Measurements from ENCODE around the gene ARX. TPM values are rescaled to one million over a fixed set of nuclear protein-coding genes. Genes with fewer than 3 reads are reported as not detected.

ARX gene
- total RNA-seq, 1 experiment from 2014 or later: not detected

DNA sequence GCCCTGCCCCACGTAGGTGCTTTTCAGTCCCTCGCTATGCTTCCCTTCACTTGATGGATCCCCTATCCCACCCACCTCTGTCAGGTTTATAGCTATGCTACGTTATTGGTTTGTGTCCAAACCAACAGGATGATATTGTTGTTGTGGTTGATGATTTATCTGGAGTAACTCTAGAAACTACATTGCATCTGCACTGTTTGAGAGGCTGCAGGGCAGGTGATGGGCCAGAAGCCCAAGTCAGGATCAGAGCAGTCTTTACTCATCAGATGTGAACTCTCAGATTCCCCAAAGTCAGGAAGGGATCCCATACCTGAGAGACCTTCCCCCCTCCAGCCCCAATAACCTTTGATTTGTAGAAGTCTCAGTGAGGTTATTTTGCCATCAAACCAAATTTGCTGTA is 34.7 kb downstream of the ARX start:
- Histone ChIP-seq H3K27ac (ENCODE audit: low read length) (no peak overlapping the region), H3K4me1 (ENCODE audit: low read length) (no peaks in the 10 kb centered on the region)

DNA sequence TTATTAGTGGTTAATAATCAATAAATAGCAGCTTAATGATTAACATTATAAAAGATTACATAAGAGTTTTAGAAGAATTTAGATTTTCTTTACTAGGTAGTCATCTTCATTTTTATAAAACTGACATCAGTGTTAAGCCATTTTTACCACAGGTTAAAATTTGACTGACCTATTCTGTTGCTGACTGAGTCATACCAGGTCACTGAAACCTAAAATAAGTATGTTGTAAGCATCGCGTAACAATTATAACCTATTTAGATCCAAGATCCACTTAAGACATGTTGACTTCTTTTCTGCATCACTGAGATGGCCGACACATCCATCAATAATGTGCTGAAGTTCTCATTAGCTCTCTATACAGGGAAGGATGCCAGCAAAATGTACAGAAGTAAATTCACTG is 36.7 kb downstream of the ARX start:
- H3K4me1 ChIP-seq (ENCODE audit: low read length): no peaks in the 10 kb centered on the region
- no peaks in the 10 kb centered on the region for H3K79me2 ChIP-seq (ENCODE audit: low read length)
- H3K9ac ChIP-seq (ENCODE audit: low read length): no peak overlapping the region
- H4K20me1 ChIP-seq (ENCODE audit: insufficient read depth, low read depth, low read length): no peaks in the 10 kb centered on the region
- no peak overlapping the region for H2AFZ ChIP-seq (ENCODE audit: low read length)
- no peak overlapping the region for H3K27ac ChIP-seq (ENCODE audit: low read length)
- no peaks in the 10 kb centered on the region for H3K9me2 ChIP-seq (replicated peaks; ENCODE audit: insufficient read depth, low read length)
- DNase-seq: no peak
- no peaks in the 10 kb centered on the region for H3K36me3 ChIP-seq (ENCODE audit: insufficient read depth, low read length)
- H3K27me3 ChIP-seq (ENCODE audit: low read length): no peaks in the 10 kb centered on the region
- no peaks in the 10 kb centered on the region for H3K9me3 ChIP-seq (ENCODE audit: low read length)
- H3K4me3 ChIP-seq (ENCODE audit: low read length): no peak overlapping the region
- no peak overlapping the region for H3K4me2 ChIP-seq (ENCODE audit: low read depth, low read length, poor library complexity, severe bottlenecking)

More for the DNA sequence above, 34.7 kb downstream of the ARX start:
- Histone ChIP-seq H3K4me3 (ENCODE audit: low read length) (no peak overlapping the region), H3K9me2 (replicated peaks; ENCODE audit: insufficient read depth, low read length) (no peaks in the 10 kb centered on the region), H4K20me1 (ENCODE audit: insufficient read depth, low read depth, low read length) (no peaks in the 10 kb centered on the region), H3K9ac (ENCODE audit: low read length) (no peak overlapping the region), H3K4me2 (ENCODE audit: low read depth, low read length, poor library complexity, severe bottlenecking) (no peak overlapping the region), H3K9me3 (ENCODE audit: low read length) (no peaks in the 10 kb centered on the region), H3K36me3 (ENCODE audit: insufficient read depth, low read length) (no peaks in the 10 kb centered on the region), H3K79me2 (ENCODE audit: low read length) (no peaks in the 10 kb centered on the region), H2AFZ (ENCODE audit: low read length) (no peak overlapping the region), H3K27me3 (ENCODE audit: low read length) (no peaks in the 10 kb centered on the region)
- no peak for DNase-seq

DNA sequence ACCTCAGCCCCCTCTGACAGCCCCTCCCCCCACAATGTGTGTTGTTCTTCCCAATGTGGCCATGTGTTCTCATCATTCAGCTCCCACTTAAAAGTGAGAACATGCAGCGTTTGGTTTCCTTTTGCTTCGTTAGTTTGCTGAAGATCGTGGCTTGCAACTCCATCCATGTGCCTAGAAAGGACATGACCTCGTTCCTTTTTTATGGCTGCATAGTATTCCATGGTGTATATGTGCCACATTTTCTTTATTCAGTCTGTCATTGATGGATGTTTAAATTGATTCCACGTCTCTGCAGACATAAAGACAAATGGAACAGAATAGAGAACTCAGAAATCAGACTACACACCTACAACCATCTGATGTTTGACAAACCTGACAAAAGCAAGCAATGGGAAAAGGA is 46.0 kb downstream of the ARX start:
- no peak for DNase-seq
- Histone ChIP-seq H3K36me3 (ENCODE audit: insufficient read depth, low read length) (no peaks in the 10 kb centered on the region), H3K27me3 (ENCODE audit: low read length) (no peaks in the 10 kb centered on the region), H3K9me2 (replicated peaks; ENCODE audit: insufficient read depth, low read length) (no peaks in the 10 kb centered on the region), H2AFZ (ENCODE audit: low read length) (no peak overlapping the region), H3K27ac (ENCODE audit: low read length) (no peak overlapping the region), H3K4me1 (ENCODE audit: low read length) (no peaks in the 10 kb centered on the region), H3K4me3 (ENCODE audit: low read length) (no peak overlapping the region), H3K79me2 (ENCODE audit: low read length) (no peaks in the 10 kb centered on the region), H3K9ac (ENCODE audit: low read length) (no peak overlapping the region), H3K4me2 (ENCODE audit: low read depth, low read length, poor library complexity, severe bottlenecking) (no peak overlapping the region), H4K20me1 (ENCODE audit: insufficient read depth, low read depth, low read length) (no peaks in the 10 kb centered on the region), H3K9me3 (ENCODE audit: low read length) (no peaks in the 10 kb centered on the region)

DNA sequence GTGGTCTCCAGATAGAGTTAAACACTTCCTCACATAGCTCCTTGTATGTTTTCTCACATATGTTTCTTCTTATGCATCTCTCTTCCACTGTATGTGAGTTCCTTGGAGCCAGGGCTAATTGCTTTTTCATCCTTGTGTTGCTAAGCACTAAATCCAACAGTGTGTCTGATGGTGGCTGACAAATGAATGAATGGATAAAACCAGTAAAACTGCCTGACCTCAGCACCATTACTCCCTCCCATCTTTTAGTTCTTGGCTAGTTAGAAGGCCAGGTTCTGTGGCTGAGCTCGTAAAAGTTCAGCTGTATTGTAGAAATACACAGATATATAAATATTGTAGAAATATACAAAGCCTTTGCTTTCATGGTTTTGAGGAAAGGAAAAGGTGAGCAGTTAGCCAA is 50.4 kb downstream of the ARX start:
- H3K9ac ChIP-seq (ENCODE audit: low read length): no peak overlapping the region
- H3K79me2 ChIP-seq (ENCODE audit: low read length): no peaks in the 10 kb centered on the region
- no peak overlapping the region for H3K27ac ChIP-seq (ENCODE audit: low read length)
- peaks cover 24% of the 10 kb centered on the region for H3K4me1 ChIP-seq (ENCODE audit: low read length)
- H2AFZ ChIP-seq (ENCODE audit: low read length): no peak overlapping the region
- H3K9me2 ChIP-seq (replicated peaks; ENCODE audit: insufficient read depth, low read length): no peaks in the 10 kb centered on the region
- no peaks in the 10 kb centered on the region for H3K9me3 ChIP-seq (ENCODE audit: low read length)
- no peaks in the 10 kb centered on the region for H3K27me3 ChIP-seq (ENCODE audit: low read length)
- no peak overlapping the region for H3K4me3 ChIP-seq (ENCODE audit: low read length)
- DNase-seq: no peak
- H4K20me1 ChIP-seq (ENCODE audit: insufficient read depth, low read depth, low read length): no peaks in the 10 kb centered on the region
- H3K36me3 ChIP-seq (ENCODE audit: insufficient read depth, low read length): no peaks in the 10 kb centered on the region
- no peak overlapping the region for H3K4me2 ChIP-seq (ENCODE audit: low read depth, low read length, poor library complexity, severe bottlenecking)

DNA sequence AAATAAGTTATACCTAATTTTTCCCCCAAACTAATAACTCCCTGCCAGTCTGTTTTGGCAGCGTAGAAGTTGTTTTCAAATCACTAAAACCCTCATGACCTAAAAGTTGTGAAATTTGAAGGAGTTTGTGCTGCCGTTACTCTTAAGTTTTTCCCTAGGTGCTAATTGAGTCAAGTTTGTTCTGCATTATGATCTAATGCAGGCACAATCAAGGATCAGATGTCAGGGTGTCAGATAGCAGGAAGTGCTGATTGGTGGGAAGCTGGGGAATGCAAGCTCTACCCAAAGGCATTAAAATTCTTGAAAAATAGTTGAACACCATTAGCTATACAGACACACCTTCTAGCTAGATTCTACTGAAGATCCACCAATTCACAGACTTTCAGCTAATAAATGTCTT is 51.9 kb downstream of the ARX start:
- no peak for DNase-seq
- no peaks in the 10 kb centered on the region for H3K36me3 ChIP-seq (ENCODE audit: insufficient read depth, low read length)
- H4K20me1 ChIP-seq (ENCODE audit: insufficient read depth, low read depth, low read length): no peaks in the 10 kb centered on the region
- no peaks in the 10 kb centered on the region for H3K9me2 ChIP-seq (replicated peaks; ENCODE audit: insufficient read depth, low read length)
- H3K4me3 ChIP-seq (ENCODE audit: low read length): no peak overlapping the region
- no peak overlapping the region for H3K27ac ChIP-seq (ENCODE audit: low read length)
- no peaks in the 10 kb centered on the region for H3K79me2 ChIP-seq (ENCODE audit: low read length)
- no peak overlapping the region for H3K9ac ChIP-seq (ENCODE audit: low read length)
- no peaks in the 10 kb centered on the region for H3K9me3 ChIP-seq (ENCODE audit: low read length)
- no peaks in the 10 kb centered on the region for H3K27me3 ChIP-seq (ENCODE audit: low read length)
- peaks cover 24% of the 10 kb centered on the region for H3K4me1 ChIP-seq (ENCODE audit: low read length)
- no peak overlapping the region for H3K4me2 ChIP-seq (ENCODE audit: low read depth, low read length, poor library complexity, severe bottlenecking)
- H2AFZ ChIP-seq (ENCODE audit: low read length): no peak overlapping the region

DNA sequence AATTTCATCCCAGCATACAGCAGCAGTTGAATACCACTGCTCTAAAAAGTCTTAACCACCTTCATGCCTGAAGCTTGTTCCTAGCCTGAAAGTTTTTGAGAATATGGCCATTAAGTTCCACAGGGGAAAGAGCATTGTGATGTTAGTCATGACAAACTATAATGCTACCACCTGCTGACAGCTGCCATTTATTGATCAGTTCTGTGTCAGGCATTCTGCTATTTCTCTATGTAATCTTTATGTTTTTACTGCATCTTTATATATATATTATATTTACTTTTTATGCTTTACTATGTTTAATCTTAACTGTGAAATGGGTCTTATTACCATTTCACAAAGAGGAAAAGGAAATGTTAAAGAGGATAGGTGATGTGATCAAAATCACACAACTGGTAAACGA is 54.0 kb downstream of the ARX start:
- Histone ChIP-seq H2AFZ (ENCODE audit: low read length) (no peak overlapping the region), H3K27ac (ENCODE audit: low read length) (no peak overlapping the region), H4K20me1 (ENCODE audit: insufficient read depth, low read depth, low read length) (no peaks in the 10 kb centered on the region), H3K79me2 (ENCODE audit: low read length) (no peaks in the 10 kb centered on the region), H3K4me2 (ENCODE audit: low read depth, low read length, poor library complexity, severe bottlenecking) (no peak overlapping the region), H3K36me3 (ENCODE audit: insufficient read depth, low read length) (no peaks in the 10 kb centered on the region), H3K4me3 (ENCODE audit: low read length) (no peak overlapping the region), H3K4me1 (ENCODE audit: low read length) (peaks cover 24% of the 10 kb centered on the region), H3K9me3 (ENCODE audit: low read length) (no peaks in the 10 kb centered on the region), H3K9ac (ENCODE audit: low read length) (no peak overlapping the region), H3K9me2 (replicated peaks; ENCODE audit: insufficient read depth, low read length) (no peaks in the 10 kb centered on the region), H3K27me3 (ENCODE audit: low read length) (no peaks in the 10 kb centered on the region)
- DNase-seq: no peak

DNA sequence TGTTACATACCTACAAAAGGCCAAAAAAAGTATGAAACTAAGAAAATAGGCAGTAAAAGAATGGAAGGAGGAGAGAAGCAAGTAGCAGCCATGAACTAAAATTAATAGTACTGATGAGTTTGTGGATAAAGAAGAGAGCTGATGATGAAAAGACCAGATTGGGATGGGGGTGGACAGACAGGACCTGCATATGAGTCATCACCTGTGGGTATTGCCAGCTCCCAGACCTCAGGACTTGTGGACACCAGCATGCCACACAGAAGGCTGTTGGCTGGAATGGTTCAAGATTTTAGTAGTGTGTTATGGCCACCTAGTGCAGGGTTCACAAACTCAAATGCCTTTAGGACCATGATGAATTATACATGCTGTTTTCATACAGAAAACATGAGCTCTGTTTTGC is 58.9 kb downstream of the ARX start:
- Histone ChIP-seq H3K9me2 (replicated peaks; ENCODE audit: insufficient read depth, low read length) (no peaks in the 10 kb centered on the region), H3K4me2 (ENCODE audit: low read depth, low read length, poor library complexity, severe bottlenecking) (no peak overlapping the region), H3K79me2 (ENCODE audit: low read length) (0 out of 2 replicates have a peak, but pooled peaks cover 4% of the 10 kb centered on the region), H3K4me3 (ENCODE audit: low read length) (no peak overlapping the region), H3K36me3 (ENCODE audit: insufficient read depth, low read length) (no peaks in the 10 kb centered on the region), H4K20me1 (ENCODE audit: insufficient read depth, low read depth, low read length) (no peaks in the 10 kb centered on the region), H3K9me3 (ENCODE audit: low read length) (no peaks in the 10 kb centered on the region), H3K27ac (ENCODE audit: low read length) (no peak overlapping the region), H3K9ac (ENCODE audit: low read length) (no peak overlapping the region), H2AFZ (ENCODE audit: low read length) (no peak overlapping the region), H3K4me1 (ENCODE audit: low read length) (peaks cover 12% of the 10 kb centered on the region), H3K27me3 (ENCODE audit: low read length) (no peaks in the 10 kb centered on the region)
- DNase-seq: no peak

DNA sequence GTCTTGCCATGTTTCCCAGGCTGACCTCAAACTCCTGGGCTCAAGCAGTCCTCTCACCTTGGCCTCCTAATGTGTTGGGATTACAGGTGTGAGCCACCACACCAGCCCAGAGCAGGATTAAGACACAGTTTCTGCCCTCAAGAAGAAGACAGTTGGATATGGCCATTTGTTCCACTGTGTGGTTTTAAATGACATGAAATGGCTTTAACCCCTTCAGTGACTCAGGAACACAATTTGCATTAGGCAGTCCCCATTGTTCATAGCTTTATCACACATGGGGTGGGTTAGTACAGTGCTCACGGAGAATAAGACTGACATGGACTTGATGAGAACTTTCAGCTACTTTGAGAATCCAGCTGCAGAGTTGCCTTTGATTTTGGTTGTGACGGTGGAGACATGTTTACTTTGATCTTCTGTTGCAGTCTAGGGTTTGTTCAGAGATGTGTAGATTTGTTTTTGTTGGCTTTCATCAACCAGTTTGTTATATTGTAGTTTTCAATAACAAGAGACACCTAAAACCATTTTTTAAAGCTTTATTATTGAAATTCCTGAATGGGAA is 60.3 kb downstream of the ARX start:
- Histone ChIP-seq H3K4me2 (ENCODE audit: low read depth, low read length, poor library complexity, severe bottlenecking) (no peak overlapping the region), H3K9me3 (ENCODE audit: low read length) (no peaks in the 10 kb centered on the region), H3K79me2 (ENCODE audit: low read length) (0 out of 2 replicates have a peak, but pooled peaks cover 4% of the 10 kb centered on the region), H3K27ac (ENCODE audit: low read length) (no peak overlapping the region), H4K20me1 (ENCODE audit: insufficient read depth, low read depth, low read length) (no peaks in the 10 kb centered on the region), H3K36me3 (ENCODE audit: insufficient read depth, low read length) (no peaks in the 10 kb centered on the region), H3K27me3 (ENCODE audit: low read length) (no peaks in the 10 kb centered on the region), H3K9me2 (replicated peaks; ENCODE audit: insufficient read depth, low read length) (no peaks in the 10 kb centered on the region), H3K4me1 (ENCODE audit: low read length) (no peaks in the 10 kb centered on the region), H2AFZ (ENCODE audit: low read length) (no peak overlapping the region), H3K9ac (ENCODE audit: low read length) (no peak overlapping the region), H3K4me3 (ENCODE audit: low read length) (no peak overlapping the region)
- no peak for DNase-seq

DNA sequence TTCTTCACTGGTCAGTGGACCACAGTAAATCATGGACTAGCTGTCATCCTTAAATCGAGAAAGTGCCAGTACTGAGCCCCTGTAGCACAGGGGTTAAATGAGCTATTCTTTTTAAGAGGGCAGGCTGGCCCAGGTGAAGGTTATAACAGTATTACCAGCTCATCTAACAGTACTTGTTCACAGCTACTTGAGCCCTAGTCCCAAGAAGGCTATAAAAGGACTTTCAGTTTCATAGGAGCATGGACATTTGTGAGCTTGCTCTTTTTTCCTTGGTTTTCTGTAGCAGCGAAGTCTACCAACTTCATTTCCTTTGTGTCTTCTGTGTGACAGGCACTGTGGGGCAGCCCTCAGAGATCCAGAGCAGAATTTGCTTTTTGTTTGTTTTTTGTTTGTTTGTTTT is 61.0 kb downstream of the ARX start:
- H3K9me3 ChIP-seq (ENCODE audit: low read length): no peaks in the 10 kb centered on the region
- no peak overlapping the region for H3K27ac ChIP-seq (ENCODE audit: low read length)
- H3K9ac ChIP-seq (ENCODE audit: low read length): no peak overlapping the region

More for the DNA sequence above, 61.0 kb downstream of the ARX start:
- no peaks in the 10 kb centered on the region for H3K9me2 ChIP-seq (replicated peaks; ENCODE audit: insufficient read depth, low read length)
- H3K79me2 ChIP-seq (ENCODE audit: low read length): 0 out of 2 replicates have a peak, but pooled peaks cover 4% of the 10 kb centered on the region
- H3K4me1 ChIP-seq (ENCODE audit: low read length): no peaks in the 10 kb centered on the region
- no peak overlapping the region for H3K4me2 ChIP-seq (ENCODE audit: low read depth, low read length, poor library complexity, severe bottlenecking)
- DNase-seq: no peak
- no peaks in the 10 kb centered on the region for H4K20me1 ChIP-seq (ENCODE audit: insufficient read depth, low read depth, low read length)
- no peak overlapping the region for H3K4me3 ChIP-seq (ENCODE audit: low read length)
- no peaks in the 10 kb centered on the region for H3K36me3 ChIP-seq (ENCODE audit: insufficient read depth, low read length)
- no peak overlapping the region for H2AFZ ChIP-seq (ENCODE audit: low read length)
- no peaks in the 10 kb centered on the region for H3K27me3 ChIP-seq (ENCODE audit: low read length)

Measured in Karpas-422 (cell line).